CD4-positive, CD25-positive, alpha-beta regulatory T cell (primary cell): ENCODE data around the gene SERPINB3. TPM values are rescaled to one million over a fixed set of nuclear protein-coding genes. Genes with fewer than 3 reads are reported as not detected.
"Not testable (repeated sequence)": the region's sequence is repeated elsewhere in the genome, so short reads cannot be mapped to it uniquely, and the experiment has no call there.

Experiments
- ATAC-seq, 2 donors: fragments of 150-1000 bp; cut with Tn5 transposase; one replicate each; pipeline ENCODE4 v1.10.0; 2021; ENCODE audit warnings: low read depth in 2 of 2, moderate number of reproducible peaks in 2 of 2, moderate library complexity in 1 of 2
- DNase-seq, 3 donors: peaks; one replicate each; pipeline versions ENCODE4 v3.0.0 to v3.0.0-alpha.2; 2012 to 2022; ENCODE audit warnings: mixed read lengths in 1 of 3
- H3K27ac ChIP-seq: one replicate; pipeline ENCODE4 v1.7.0; 2013; ENCODE audit warnings: mild to moderate bottlenecking, low read length; ENCODE audit not compliant: insufficient read depth, poor library complexity, severe bottlenecking
- H3K27me3 ChIP-seq: one replicate; pipeline ENCODE4 v1.7.0; 2013; ENCODE audit warnings: low read length; ENCODE audit not compliant: control insufficient read depth, insufficient read depth
- H3K36me3 ChIP-seq: one replicate; pipeline ENCODE4 v1.7.0; 2013; ENCODE audit warnings: mild to moderate bottlenecking, low read length, moderate library complexity; ENCODE audit not compliant: control insufficient read depth, insufficient read depth
- H3K4me1 ChIP-seq: 2 replicates; pipeline ENCODE4 v1.7.0; 2013; ENCODE audit warnings: mild to moderate bottlenecking, low read length; ENCODE audit not compliant: insufficient read depth, control insufficient read depth, poor library complexity, severe bottlenecking
- H3K4me3 ChIP-seq: one replicate; pipeline ENCODE4 v1.7.0; 2013; ENCODE audit warnings: low read depth, mild to moderate bottlenecking, low read length, moderate library complexity
- H3K9me3 ChIP-seq, 2 experiments: 1 replicate in 1 of 2; 2 replicates in 1 of 2; pipeline ENCODE4 v1.7.0; 2013; ENCODE audit warnings: low read length in 2 of 2, mild to moderate bottlenecking in 1 of 2, moderate library complexity in 1 of 2; ENCODE audit not compliant: control insufficient read depth in 2 of 2
- H3K27ac Mint-ChIP-seq, 3 donors: one replicate each; pipeline ENCODE4 v1.8.0; 2020 to 2022; ENCODE audit warnings: mild to moderate bottlenecking in 3 of 3, mixed read lengths in 3 of 3, moderate library complexity in 2 of 3
- H3K27me3 Mint-ChIP-seq: one replicate; pipeline ENCODE4 v1.8.0; 2022; ENCODE audit warnings: mild to moderate bottlenecking, mixed read lengths
- H3K36me3 Mint-ChIP-seq: one replicate; pipeline ENCODE4 v1.8.0; 2020; ENCODE audit warnings: mixed read lengths
- H3K4me1 Mint-ChIP-seq, 4 donors: one replicate each; pipeline ENCODE4 v1.8.0; 2020 to 2022; ENCODE audit warnings: mixed read lengths in 4 of 4, mild to moderate bottlenecking in 1 of 4
- H3K4me3 Mint-ChIP-seq, 4 donors: one replicate each; pipeline ENCODE4 v1.8.0; 2020 to 2022; ENCODE audit warnings: mild to moderate bottlenecking in 4 of 4, mixed read lengths in 4 of 4, moderate library complexity in 3 of 4
- H3K9me3 Mint-ChIP-seq, 7 donors: one replicate each; pipeline ENCODE4 v1.8.0; 2020 to 2022; ENCODE audit warnings: mixed read lengths in 7 of 7, mild to moderate bottlenecking in 3 of 7, moderate library complexity in 2 of 7
- polyA plus RNA-seq, 4 donors: library from polyadenylated mRNA; unstranded; fragments of 300-500 nt; fragmentation: Illumina TruSeq; gene quantifications; one replicate each; pipeline ENCODE4 v1.2.3, GENCODE V29; 2021
- total RNA-seq: library from RNA; stranded (reverse); gene quantifications from one replicate; pipeline ENCODE4 v1.2.3, GENCODE V29; 2022

Gene SERPINB3
- total and polyA plus RNA-seq, 5 donors from 2014 or later, result not detected

- not testable (repeated sequence) for H3K36me3 Mint-ChIP-seq, H3K4me1 ChIP-seq, H3K4me1 Mint-ChIP-seq, H3K27me3 Mint-ChIP-seq, H3K27me3 ChIP-seq, H3K9me3 ChIP-seq, DNase-seq, H3K36me3 ChIP-seq, H3K27ac Mint-ChIP-seq, H3K9me3 Mint-ChIP-seq, H3K4me3 Mint-ChIP-seq, H3K27ac ChIP-seq, ATAC-seq, H3K4me3 ChIP-seq
Measured at GRCh38 chr18:63644142-63644541, 17.6 kb downstream of the SERPINB3 start, which contains the start of gene SERPINB4. SERPINB4 (minus strand) TSS chr18:63644256; CDS start chr18:63643577, 679 bp downstream.

- not testable (repeated sequence) for H3K4me1 Mint-ChIP-seq, H3K9me3 ChIP-seq, ATAC-seq, H3K27ac ChIP-seq, H3K4me1 ChIP-seq, H3K36me3 ChIP-seq, H3K27ac Mint-ChIP-seq, H3K4me3 Mint-ChIP-seq, DNase-seq, H3K9me3 Mint-ChIP-seq, H3K36me3 Mint-ChIP-seq, H3K27me3 ChIP-seq, H3K4me3 ChIP-seq, H3K27me3 Mint-ChIP-seq
Measured at GRCh38 chr18:63642668-63643356, 18.9 kb downstream of the SERPINB3 start.

- H3K4me1 ChIP-seq, ATAC-seq, H3K27ac Mint-ChIP-seq, H3K36me3 ChIP-seq, H3K9me3 Mint-ChIP-seq, H3K27me3 Mint-ChIP-seq, H3K9me3 ChIP-seq, H3K36me3 Mint-ChIP-seq, H3K4me3 Mint-ChIP-seq, H3K27ac ChIP-seq, H3K4me1 Mint-ChIP-seq, DNase-seq, H3K27me3 ChIP-seq, H3K4me3 ChIP-seq: not testable (repeated sequence)
Measured at GRCh38 chr18:63641157-63641680, 20.5 kb downstream of the SERPINB3 start.

- Mint-ChIP-seq H3K27ac (no peak overlapping the region), H3K27me3 (no peaks in the 10 kb centered on the region), H3K4me3 (no peak overlapping the region), H3K9me3 (peaks cover 0 to 3% (median 0%) of the 10 kb centered on the region in 7 donors), H3K36me3 (no peaks in the 10 kb centered on the region), H3K4me1 (no peaks in the 10 kb centered on the region)
- no peaks in the 10 kb centered on the region for H3K27me3 ChIP-seq
- no peaks in the 10 kb centered on the region for H3K36me3 ChIP-seq
- no peak for ATAC-seq
- H3K27ac ChIP-seq, result no peak overlapping the region
- no peak for DNase-seq
- no peak overlapping the region for H3K4me3 ChIP-seq
- no peaks in the 10 kb centered on the region for H3K9me3 ChIP-seq
- H3K4me1 ChIP-seq, result no peaks in the 10 kb centered on the region
Measured at GRCh38 chr18:63637703-63638102, 24.0 kb downstream of the SERPINB3 start.

GRCh38 chr18:63627819-63628218 lies 33.9 kb downstream of the SERPINB3 start:
- DNase-seq, result no peak

GRCh38 chr18:63626431-63626830 lies 35.3 kb downstream of the SERPINB3 start:
- ATAC-seq, result no peak
- H3K27ac ChIP-seq, result no peak overlapping the region
- Mint-ChIP-seq H3K9me3 (peaks cover 3 to 42% (median 7%) of the 10 kb centered on the region in 7 donors), H3K4me3 (no peak overlapping the region), H3K4me1 (no peaks in the 10 kb centered on the region), H3K27me3 (no peaks in the 10 kb centered on the region), H3K27ac (peak overlapping the region in 1 of 3 donors; percentile 20), H3K36me3 (no peaks in the 10 kb centered on the region)
- H3K4me1 ChIP-seq, result no peaks in the 10 kb centered on the region
- DNase-seq, result no peak
- no peak overlapping the region for H3K4me3 ChIP-seq
- no peaks in the 10 kb centered on the region for H3K27me3 ChIP-seq
- peaks cover 14 to 28% of the 10 kb centered on the region in 2 experiments for H3K9me3 ChIP-seq
- no peaks in the 10 kb centered on the region for H3K36me3 ChIP-seq

More at GRCh38 chr18:63627819-63628218, 33.9 kb downstream of the SERPINB3 start:
- Mint-ChIP-seq H3K27me3 (no peaks in the 10 kb centered on the region), H3K27ac (no peak overlapping the region), H3K36me3 (no peaks in the 10 kb centered on the region), H3K9me3 (peaks cover 3 to 40% (median 7%) of the 10 kb centered on the region in 7 donors), H3K4me1 (no peaks in the 10 kb centered on the region), H3K4me3 (no peak overlapping the region)
- Histone ChIP-seq H3K4me1 (no peaks in the 10 kb centered on the region), H3K4me3 (no peak overlapping the region), H3K36me3 (no peaks in the 10 kb centered on the region), H3K27ac (no peak overlapping the region), H3K27me3 (no peaks in the 10 kb centered on the region), H3K9me3 (peaks cover 14 to 28% of the 10 kb centered on the region in 2 experiments)
- no peak for ATAC-seq

GRCh38 chr18:63624863-63625262 lies 36.8 kb downstream of the SERPINB3 start:
- Mint-ChIP-seq H3K4me3 (no peak overlapping the region), H3K36me3 (no peaks in the 10 kb centered on the region), H3K4me1 (no peaks in the 10 kb centered on the region), H3K27ac (no peak overlapping the region), H3K27me3 (peaks cover 2% of the 10 kb centered on the region), H3K9me3 (peaks cover 3 to 44% (median 7%) of the 10 kb centered on the region in 7 donors)
- Histone ChIP-seq H3K4me3 (no peak overlapping the region), H3K9me3 (peaks cover 14 to 28% of the 10 kb centered on the region in 2 experiments), H3K4me1 (no peaks in the 10 kb centered on the region), H3K36me3 (no peaks in the 10 kb centered on the region), H3K27me3 (no peaks in the 10 kb centered on the region), H3K27ac (no peak overlapping the region)
- ATAC-seq, result no peak
- DNase-seq, result no peak

- H3K36me3 ChIP-seq, result no peaks in the 10 kb centered on the region
- no peaks in the 10 kb centered on the region for H3K4me1 Mint-ChIP-seq
- peaks cover 6% of the 10 kb centered on the region for H3K27me3 Mint-ChIP-seq
- no peak overlapping the region for H3K4me3 Mint-ChIP-seq
- ATAC-seq (no peak), DNase-seq (no peak)
- H3K36me3 Mint-ChIP-seq, result no peaks in the 10 kb centered on the region
- peaks cover 4% of the 10 kb centered on the region in 2 experiments for H3K9me3 ChIP-seq
- H3K4me3 ChIP-seq, result no peak overlapping the region
- H3K27ac ChIP-seq, result no peak overlapping the region
- peaks cover 0 to 19% (median 5%) of the 10 kb centered on the region in 7 donors for H3K9me3 Mint-ChIP-seq
- no peak overlapping the region for H3K27ac Mint-ChIP-seq
- no peaks in the 10 kb centered on the region for H3K4me1 ChIP-seq
- no peaks in the 10 kb centered on the region for H3K27me3 ChIP-seq
Measured at GRCh38 chr18:63619661-63620060, 42.0 kb downstream of the SERPINB3 start.
